Retinal pigment epithelial cell (primary cell): ENCODE measurements around the gene DLGAP4.

Experiments
- DNase-seq: peaks from one replicate; pipeline ENCODE4 v3.0.0-alpha.2; 2010; ENCODE audit warnings: low read depth
- H3K4me3 ChIP-seq: 2 replicates; pipeline ENCODE4 v1.5.1; 2011; ENCODE audit warnings: mild to moderate bottlenecking, low read length, control low read depth, moderate library complexity
- TF ChIP-seq, protein P1 (sequence below): conservative IDR thresholded peaks from 2 replicates; pipeline ENCODE4 v1.5.1; 2011; ENCODE audit warnings: low read depth, low read length, control low read depth, inconsistent platforms

Gene DLGAP4

DNA sequence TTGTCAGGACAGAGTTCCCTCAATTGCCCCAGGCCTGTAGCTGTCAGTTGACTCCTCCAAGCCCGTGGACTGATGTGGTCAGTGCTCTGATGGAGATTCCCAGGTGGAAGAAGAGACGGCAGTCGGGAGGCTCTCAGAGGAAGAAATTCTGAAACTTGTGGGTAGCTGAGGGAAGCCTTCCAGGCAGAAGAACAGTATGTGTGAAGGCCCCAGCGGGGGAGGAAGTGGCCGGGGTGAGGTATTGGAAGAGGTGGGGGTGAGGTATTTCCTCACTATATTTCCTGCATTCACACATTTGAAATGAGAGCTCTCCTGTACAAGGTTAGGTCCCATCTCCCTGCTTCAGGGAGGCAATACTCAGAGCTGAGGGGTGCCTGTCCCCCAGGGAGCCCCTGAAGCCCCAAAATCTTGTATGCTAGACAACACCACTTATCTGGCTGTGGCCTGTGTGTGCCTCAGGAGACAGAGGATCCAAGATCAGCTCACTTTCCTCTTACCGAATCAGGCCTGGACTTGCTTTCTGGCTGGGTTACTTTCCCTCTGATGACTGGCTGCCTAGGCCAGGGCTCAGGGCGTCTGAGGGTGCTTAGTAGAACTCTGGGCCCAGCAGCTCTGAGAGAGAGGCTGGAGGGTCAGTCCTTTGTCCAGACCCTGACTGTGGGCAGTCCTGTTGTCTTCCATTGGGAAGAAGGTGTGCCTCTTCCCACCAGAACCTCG lies 185.9 kb downstream of the DLGAP4 start:
- DNase-seq = no peak
- TF ChIP-seq, protein P1, sequence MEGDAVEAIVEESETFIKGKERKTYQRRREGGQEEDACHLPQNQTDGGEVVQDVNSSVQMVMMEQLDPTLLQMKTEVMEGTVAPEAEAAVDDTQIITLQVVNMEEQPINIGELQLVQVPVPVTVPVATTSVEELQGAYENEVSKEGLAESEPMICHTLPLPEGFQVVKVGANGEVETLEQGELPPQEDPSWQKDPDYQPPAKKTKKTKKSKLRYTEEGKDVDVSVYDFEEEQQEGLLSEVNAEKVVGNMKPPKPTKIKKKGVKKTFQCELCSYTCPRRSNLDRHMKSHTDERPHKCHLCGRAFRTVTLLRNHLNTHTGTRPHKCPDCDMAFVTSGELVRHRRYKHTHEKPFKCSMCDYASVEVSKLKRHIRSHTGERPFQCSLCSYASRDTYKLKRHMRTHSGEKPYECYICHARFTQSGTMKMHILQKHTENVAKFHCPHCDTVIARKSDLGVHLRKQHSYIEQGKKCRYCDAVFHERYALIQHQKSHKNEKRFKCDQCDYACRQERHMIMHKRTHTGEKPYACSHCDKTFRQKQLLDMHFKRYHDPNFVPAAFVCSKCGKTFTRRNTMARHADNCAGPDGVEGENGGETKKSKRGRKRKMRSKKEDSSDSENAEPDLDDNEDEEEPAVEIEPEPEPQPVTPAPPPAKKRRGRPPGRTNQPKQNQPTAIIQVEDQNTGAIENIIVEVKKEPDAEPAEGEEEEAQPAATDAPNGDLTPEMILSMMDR = no peak
- no peak overlapping the region for H3K4me3 ChIP-seq

DNA sequence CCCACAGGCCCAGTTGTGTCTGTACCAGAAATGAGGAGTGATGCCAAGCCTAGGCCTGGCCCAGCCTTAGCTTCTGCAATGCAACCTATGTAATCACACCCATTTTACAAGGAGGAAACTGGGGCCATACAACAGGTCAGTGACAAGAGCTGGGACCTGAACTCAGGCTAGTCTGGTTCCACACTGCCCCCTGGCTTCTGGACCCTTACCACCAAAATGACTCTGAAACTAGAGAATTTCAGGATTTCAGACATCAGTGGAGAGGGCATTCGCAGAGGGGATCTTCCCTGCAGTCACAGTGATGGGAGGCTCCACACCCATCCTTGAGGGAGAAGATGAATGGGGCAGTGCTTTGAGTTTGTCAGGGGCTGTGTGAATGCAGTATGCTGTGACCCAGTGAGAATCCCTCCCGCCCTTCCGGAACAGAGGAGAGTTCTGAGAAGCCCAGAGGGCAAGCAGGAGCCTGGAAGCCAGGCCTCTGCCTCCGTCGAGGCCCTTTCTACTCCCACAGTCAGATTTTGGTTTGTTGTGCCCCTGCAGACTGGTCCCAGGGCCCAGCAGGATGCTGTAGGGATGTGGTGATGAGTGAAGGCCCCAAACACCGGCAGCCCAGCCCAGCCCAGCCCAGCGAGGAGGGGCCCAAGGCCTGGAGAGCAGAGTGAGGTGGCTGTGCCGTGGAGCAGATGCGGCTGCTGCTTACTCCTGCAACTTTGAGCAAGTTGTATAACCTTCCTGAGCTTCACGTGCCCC lies 187.1 kb downstream of the DLGAP4 start:
- H3K4me3 ChIP-seq = no peak overlapping the region
- DNase-seq = no peak
- TF ChIP-seq, protein P1 = peak; percentile 42

DNA sequence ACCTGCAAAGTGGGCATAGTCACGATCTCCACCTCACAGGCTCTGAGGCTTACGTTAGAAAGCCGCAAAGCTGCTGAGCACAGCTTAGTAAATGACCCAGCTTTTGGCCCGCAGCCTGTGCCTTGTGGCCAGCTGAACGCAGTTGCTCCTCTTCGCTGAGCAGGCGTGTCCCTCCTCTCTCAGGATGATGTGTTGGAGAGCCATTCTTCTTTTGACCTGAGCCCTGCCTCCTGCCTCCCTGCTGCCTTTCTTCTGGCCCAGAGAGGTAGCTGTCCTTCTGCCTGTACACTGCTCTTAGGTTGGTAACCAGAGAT lies 187.6 kb downstream of the DLGAP4 start:
- DNase-seq = peak; percentile 57
- H3K4me3 ChIP-seq = no peak overlapping the region
- TF ChIP-seq, protein P1 = no peak

DNA sequence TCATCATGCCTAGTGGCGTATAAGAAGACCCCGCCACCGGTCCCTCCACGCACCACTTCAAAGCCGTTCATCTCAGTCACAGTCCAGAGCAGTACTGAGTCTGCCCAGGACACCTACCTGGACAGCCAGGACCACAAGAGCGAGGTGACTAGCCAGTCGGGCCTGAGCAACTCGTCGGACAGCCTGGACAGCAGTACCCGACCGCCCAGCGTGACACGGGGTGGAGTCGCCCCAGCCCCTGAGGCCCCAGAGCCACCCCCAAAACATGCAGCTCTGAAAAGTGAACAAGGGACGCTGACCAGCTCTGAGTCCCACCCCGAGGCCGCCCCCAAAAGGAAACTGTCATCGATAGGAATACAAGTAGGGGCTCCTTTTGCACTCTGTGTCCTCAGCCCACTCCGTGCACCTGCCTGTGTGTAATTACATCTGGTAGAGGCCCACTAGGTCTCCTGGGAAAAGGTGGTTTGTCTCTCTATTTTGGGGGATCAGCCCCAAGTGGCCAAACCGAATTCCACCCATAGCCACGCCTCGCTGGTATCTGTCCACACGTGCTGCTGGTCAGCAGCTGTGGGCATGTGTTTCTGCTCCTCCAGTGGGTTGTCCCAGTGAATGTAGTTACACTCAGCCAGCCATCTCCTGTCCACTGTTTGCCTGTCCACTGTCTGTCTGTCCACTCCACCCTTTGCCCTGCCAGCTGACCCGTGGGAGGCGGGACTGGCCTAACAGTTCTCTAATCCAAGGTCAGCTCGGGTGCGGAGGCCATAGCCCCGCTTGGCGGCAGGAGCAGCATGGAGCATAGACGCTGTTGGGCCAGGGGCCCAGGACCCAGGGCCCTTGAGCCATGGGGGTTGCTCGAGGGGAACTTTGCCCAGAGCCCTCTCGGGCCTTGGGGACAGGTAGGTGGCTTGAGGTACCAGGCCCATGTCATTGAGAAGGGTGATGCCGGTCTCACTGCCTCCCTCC lies 190.8 kb downstream of the DLGAP4 start:
- H3K4me3 ChIP-seq = no peak overlapping the region
- DNase-seq = no peak
- TF ChIP-seq, protein P1 = no peak

DNA sequence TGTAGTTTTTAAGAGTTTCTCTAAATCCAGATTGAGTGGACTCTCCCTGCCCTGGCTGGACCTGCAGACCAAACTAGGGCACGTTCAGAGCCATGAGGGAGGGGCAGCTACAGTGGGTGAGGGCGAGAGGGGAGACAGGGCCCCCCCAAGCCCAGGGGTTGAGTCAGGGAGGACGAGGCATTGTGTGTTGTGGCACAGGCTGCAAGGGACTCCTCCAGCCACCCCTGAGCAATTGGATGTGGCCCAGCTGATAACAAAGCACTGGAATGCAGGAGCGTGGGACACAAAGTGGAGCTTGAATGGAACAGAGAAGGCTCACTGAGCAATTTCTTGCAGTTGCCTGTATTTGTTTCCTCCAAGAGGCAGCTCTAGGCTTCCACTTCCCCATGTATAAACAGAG lies 191.7 kb downstream of the DLGAP4 start:
- TF ChIP-seq, protein P1 = no peak
- no peak overlapping the region for H3K4me3 ChIP-seq
- DNase-seq = no peak

DNA sequence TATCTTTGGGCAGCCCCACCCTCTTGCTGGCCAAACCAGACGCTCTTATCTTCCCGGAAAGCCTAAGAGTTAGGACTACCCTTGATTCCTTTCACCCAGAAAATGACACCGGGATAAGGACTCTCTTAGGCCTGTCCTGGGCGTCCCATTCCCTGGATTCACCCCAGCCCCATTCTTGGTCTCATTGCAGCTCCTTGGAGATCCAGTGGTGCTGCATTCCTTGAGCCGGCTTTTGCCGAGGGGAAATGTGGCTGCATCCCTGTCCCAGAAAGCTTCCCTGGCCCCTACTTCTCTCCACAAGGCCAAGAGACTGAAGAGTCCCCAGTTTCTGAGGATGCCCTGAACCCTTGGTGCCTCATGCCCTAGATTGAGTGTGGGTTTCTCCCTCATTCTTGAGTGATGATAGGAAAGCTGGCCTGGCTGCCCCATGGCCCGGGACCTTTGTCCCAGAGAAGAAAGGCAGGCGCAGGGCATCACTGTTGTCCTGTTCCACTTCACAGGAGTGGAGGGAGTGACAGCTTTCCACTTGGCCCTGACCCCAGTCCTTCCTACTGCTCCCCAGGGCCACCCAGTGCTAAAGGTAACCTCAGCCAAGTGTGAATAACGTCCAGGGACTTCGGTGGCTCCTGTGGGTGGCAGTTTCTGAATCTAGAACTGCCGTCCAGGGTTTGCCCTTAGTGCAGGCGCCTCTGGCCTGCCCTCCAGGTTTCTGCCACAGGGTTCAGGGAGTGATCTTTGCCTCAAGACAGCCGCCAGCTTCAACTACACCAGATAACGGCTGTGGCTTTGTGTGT lies 192.4 kb downstream of the DLGAP4 start:
- TF ChIP-seq, protein P1 = no peak
- no peak overlapping the region for H3K4me3 ChIP-seq
- DNase-seq = no peak
